HG03378 (cell line): ENCODE measurements around the gene SLC41A2.
"Not testable (repeated sequence)": the region's sequence is repeated elsewhere in the genome, so short reads cannot be mapped to it uniquely, and the experiment has no call there.

ENCODE experiments used
- ATAC-seq: cut with Tn5 transposase; IDR thresholded peaks from one replicate; pipeline ENCODE4 v1.9.1; 2021; ENCODE audit warnings: mild to moderate bottlenecking, moderate library complexity; ENCODE audit not compliant: unreplicated experiment

SLC41A2 gene, protein sequence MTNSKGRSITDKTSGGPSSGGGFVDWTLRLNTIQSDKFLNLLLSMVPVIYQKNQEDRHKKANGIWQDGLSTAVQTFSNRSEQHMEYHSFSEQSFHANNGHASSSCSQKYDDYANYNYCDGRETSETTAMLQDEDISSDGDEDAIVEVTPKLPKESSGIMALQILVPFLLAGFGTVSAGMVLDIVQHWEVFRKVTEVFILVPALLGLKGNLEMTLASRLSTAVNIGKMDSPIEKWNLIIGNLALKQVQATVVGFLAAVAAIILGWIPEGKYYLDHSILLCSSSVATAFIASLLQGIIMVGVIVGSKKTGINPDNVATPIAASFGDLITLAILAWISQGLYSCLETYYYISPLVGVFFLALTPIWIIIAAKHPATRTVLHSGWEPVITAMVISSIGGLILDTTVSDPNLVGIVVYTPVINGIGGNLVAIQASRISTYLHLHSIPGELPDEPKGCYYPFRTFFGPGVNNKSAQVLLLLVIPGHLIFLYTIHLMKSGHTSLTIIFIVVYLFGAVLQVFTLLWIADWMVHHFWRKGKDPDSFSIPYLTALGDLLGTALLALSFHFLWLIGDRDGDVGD

DNA sequence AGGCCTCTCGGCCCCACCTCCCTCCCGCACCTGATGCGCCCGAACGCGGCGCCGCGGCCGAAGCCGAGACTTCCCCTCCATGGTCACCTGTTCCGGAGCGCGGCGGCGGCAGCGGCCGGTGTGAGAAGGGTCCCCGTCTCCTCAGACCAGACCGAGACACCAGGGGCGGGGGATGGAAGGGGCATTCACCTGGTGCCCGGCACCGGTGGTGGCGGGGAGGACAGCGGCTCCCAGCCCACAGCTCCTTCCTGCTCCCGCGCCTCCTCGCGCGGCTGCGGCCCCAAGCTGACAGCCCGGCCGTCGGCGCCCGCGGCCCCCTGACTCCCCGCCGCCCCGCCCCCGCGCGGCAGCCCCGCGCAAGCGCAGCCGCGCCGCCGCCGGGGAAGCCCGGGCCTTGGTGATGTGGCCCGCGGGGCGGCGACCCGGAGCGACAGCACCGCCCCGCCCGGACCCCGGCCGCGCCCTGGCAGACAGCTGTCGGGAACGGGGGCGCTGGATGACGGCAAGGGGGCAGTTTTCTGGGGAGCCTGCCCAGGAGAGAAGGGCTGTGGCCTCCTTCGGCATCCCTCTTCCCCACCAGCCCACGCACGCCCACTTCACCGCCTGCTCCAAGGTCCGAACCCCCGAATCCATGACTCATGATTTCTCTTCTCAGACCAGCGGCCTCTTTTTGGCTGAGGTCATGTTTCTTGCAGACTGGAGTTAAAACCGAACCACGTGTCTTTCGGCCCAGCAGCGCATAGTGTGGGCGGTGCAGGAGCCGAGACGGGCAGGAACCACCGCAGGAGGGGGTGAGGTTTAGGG lies at the start of gene SLC41A2:
SLC41A2 (minus strand) TSS at position 290 of the 804 bp plus-strand sequence. CDS start 29,763 bp downstream, outside the sequence.
- ATAC-seq, result peak; percentile 71

DNA sequence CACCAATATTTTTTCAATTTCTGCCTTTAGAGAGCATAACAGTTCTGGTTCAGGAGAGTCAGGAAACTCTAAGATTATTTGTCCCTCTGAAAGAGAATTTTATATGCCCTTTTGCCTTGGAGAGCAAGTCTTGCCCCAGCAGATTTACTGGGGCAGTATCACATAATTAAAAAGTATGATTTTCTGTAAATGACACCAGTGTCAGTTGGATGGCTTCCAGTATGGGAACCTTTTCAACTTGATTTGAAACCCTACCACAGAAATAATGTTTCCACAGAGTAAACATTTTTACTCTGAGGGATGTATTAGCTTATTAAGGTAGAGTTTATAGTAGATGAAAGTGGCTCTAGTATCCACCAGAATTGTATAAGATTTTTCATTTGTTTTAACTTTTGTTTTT lies 43.4 kb upstream of the SLC41A2 start:
- no peak for ATAC-seq

DNA sequence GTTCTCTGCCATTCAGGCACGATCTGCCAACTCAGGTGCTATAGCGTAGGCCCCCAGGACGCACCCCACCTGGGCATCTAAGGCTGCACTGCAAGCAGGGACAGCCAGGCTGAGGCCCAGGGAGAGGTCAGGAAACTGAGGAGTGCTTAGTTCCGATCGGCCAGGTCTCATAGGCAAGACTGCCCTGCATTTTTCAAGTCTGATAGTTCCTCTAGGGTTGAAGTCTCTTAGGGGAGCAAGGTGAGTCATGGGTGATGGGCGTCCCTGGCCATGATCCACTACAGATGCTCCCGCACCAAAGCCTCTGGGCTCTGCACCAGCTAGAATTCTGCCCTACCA lies 41.2 kb upstream of the SLC41A2 start:
- no peak for ATAC-seq

DNA sequence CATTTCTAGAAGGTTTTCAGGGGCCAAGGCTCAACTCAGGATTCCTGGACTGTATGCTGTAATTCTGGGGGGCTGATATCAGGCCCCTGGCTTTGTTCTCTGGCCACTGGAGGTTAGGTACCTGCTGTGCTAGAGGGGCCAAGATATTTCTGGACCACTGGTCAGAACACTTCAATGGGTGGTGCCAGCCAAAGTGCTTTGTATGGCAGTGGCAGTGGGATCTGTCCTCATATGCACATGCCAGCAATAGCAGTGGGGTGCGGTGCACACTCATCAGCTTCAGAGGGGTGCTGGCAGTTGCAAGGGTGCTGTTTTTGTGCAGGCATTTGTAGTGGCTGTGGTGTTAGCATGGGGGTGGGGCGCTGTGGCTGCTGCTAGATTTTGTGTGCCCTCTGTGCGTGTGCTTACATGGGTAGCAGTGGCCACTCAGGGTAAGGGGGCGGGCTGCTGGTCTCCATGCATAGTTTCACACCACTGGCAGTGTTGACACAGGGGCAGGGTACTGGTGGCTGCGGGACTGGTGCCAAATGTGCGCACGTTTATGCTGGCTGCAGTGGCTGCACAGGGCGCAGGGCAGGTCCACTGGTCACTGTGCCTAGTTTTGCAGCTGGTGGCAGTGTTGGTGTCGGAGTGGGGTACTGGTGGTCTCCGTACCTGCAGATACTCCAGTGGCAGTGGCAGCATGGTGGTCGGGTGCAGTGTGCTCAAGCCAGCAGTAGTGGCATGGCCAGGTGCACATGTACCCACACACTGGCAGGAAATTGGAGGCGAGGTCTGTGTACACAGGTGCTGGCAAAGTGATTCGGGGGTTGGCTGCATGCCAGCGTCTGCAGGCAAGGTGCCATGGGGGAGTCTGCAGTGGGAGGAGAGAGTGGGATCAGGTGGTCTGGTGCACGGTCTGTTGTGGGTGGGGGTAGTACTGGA lies 40.6 kb upstream of the SLC41A2 start:
- ATAC-seq, result no peak

DNA sequence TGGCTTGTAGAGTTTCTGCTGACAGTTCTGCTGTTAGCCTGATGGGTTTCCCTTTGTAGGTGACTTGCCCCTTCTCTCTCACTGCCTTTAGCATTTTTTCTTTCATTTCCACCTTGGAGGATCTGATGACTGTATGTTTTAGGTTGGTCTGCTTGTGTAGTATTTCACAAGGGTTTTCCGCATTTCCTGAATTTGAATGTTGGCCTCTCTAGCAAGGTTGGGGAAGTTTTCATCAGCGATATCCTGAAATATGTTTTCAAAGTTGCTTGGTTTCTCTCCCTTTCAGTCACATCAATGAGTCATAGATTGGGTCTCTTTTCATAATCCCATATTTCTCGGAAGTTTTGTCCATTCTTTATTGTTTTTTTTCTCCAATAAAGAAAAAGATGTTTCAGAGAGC lies 39.5 kb upstream of the SLC41A2 start:
- ATAC-seq, result no peak

DNA sequence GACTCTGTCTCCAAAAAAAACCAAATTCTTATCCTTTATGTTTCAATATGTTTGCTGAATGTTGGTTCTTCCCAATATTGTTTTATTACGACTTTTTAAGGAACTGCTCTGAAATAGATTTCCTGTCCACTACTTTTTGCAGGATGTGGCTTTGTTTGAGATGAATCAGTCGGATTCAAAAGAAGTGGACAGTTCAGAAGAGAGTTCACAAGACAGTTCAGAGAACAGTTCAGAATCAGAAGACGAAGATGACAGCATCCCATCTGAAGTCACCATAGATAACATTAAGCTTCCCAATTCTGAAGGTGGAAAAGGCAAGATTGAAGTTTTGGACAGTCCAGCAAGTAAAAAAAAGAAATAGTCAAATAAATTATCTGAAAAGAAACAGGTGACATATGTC lies 36.2 kb upstream of the SLC41A2 start:
- ATAC-seq, result no peak

DNA sequence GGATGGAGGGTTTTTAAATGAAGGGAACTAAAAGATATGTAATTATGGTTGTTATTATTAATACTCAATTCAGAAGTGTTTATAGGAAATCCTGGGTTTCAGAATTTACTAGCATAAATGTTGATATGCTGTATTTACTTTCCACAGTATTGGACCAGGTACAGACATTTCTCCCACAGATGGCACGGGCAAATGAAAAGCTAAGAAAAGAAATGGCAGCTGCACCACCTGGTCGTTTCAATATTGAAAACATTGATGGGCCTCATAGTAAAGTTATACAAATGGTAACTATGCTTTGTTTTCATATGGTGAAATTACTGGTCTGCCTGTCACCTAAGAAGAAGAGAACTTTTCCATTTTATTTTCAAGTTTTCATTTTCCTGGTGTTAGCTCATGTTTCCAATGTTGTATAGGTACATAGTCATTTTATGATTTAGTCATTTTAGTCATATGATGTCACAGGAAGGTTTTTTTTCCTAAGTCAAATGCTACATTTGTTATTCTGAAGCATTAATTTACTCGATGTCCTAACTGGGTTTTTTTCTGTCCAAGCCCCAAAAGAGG lies 33.6 kb upstream of the SLC41A2 start:
- ATAC-seq, result no peak

DNA sequence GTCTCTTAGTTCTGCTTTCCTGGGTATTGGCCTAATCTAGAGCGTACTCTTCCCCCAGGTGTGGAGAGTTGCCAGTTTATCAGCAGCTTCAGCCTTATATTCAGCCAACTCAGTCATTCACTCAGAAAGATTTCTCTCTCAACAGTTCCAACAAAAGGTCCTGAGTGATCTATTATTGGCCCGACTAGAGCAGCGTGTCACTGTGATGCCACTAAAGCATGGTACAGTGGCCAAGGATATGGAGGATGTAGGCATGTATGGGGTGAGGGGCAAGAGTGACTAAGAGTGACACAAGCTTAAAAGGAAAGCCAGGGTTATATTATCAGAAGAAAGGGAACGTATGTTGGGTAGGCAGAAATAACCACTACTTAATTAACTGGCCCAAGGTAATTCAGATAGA lies 32.9 kb upstream of the SLC41A2 start:
- no peak for ATAC-seq

DNA sequence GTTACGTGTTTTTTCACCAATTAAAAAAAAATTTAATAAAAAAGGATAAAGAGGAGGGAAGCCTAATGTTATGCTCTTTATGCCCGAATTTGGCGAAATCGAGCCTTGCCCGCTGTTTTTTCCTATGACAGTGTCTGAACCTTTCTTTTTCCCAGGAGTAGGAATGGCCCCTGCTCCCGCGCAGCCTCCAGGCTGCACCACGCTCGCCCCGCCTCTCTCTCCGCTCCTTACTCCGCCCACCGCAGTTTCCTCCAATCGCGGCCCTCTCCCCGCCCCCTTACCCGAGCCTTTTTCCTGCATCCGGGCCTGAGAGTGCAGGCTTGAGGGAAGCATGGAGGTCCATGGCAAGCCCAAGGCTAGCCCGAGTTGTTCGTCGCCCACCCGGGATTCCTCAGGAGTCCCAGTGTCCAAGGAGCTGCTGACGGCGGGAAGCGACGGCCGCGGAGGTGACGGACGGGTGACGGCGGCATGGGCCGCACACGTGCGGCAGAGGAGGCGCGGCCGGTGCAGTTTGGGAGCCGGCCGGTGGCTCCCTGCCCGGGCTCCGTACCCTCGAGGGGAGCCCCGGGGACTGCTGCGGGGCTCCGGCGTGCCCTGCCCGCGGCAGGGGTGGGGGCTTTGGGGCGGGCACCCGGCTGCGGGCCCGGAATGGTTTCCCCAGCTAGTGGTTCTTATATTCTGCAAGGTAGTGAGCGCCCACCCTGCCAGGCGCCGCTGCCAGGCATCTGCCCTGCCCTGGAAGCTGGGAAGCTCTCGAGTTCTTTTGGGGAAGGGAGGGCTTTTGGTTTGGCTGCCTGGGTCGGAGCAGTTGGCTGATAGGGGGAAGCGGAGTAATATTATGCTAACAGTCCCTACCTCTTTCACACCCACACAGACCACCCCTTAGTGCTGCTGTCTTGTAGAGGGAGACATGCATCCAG lies 28.2 kb upstream of the SLC41A2 start, which contains the start of gene NOPCHAP1:
NOPCHAP1 (plus strand) TSS at position 295 of the 920 bp plus-strand sequence; CDS start at position 332, 37 bp downstream.
- peak; percentile 87 for ATAC-seq

DNA sequence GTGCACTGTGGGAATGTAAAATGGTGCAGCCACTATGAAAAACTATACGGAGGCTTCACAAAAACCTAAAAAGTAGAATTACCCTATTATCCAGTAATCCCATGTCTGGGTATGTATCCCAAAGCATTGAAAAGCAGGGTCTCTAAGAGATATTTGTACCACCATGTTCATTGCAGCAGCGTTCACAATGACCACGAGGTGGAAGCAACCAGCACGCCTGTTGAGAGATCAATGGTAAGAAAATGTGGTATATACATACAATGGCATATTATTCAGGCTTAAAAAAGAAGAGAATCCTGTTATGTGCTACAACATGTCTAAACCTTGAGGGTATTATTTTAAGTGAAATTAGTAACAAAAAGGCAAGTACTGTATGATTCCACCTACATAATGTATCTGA lies 27.1 kb upstream of the SLC41A2 start:
- no peak for ATAC-seq

DNA sequence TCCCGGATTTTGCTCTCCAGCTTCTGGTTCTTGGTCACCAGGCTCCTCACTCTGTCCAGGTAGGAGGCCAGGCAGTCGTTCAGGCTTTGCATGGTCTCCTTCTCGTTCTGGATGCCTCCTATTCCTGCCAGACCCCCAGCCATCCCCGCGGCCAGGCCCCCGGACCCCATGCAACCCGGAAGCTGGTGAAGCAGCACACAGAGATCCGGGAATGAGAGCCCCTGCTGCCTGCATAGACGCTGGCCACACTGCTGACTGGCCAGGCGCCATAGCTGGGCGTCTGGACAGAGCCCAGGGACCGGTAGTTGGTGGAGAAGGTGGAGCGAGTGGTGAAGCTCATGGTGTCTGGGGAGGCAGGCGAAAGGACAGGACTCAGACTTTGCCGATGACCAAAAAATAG lies 19.6 kb upstream of the SLC41A2 start:
- not testable (repeated sequence) for ATAC-seq

DNA sequence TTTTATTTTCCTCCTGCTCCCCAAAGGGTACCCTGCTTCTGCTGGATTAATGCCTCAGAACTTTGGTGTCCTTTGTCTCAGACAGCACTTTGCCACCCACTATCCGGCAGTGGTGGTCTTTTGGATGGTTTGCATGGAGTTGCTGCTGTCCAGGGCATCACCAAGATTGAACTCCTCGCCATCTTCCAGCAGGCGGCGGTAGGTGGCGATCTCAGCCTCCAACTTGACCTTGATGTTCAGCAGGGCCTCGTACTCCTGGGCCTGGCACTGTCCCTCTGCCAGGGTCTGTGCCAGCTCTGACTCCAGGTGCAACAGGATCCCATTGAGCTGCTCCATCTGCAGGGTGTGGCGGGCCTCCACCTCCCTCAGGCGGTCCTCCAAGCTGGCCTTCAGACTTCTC lies 18.6 kb upstream of the SLC41A2 start:
- ATAC-seq, result no peak

DNA sequence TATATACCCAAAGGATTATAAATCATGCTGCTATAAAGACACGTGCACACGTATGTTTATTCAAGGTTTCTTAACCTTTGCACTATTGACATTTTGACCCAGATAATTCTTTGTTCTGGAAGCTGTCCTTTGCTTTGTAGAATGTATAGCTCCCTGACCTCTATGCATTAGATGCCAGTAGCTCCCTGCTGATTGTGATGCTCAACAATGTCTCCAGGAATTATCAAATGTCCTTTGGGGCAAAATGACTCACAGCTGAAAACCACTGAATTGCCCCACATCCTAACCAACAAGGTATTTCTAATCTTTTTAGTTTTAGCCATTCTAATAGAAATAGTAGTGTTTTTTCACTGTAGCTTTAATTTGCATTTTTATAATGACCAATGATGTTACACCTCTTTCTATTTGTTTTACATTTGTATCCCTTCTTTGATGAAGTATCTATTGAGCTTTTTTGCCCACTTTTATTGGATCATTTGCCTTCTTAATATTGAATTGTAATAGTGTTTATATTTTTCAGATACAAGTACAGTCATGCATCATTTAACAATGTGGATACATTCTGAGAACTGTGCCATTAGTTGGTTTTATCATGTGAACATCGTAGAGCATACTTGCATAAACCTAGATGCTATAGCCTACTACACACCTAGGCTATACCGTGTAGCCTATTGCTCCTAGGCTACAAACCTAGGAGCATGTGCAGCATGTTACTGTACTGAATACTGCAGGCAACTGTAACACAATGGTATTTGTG lies 17.7 kb upstream of the SLC41A2 start:
- no peak for ATAC-seq

DNA sequence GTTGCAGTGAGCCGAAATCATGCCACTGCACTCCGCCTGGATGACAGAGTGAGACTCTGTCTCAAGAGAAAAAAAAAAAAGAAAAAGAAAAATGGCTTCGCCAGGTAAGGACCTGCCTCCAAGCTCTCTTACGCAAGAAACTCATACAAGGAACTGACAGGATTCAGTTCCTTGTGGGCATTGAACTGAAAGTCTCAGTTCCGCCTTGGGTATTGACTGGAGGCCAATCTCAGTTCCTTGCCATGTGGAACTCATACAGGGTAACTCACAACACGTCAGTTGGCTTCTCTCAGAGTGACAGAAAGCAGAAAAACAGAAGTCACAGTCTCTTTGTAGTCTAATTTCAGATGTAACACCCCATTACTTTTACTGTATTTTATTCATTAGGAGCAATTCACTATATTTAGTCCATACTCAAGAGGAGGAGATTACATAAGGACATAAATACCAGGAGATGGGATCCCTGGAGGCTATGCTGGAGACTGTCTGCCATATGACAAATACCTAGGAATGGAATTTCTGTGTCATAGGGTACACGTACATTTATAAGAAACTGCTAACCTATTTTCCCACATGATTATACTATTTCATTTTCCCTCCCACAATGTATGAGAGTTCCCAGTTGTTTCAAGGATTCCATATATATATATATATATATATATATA lies 16.7 kb upstream of the SLC41A2 start:
- ATAC-seq, result peak; percentile 99

DNA sequence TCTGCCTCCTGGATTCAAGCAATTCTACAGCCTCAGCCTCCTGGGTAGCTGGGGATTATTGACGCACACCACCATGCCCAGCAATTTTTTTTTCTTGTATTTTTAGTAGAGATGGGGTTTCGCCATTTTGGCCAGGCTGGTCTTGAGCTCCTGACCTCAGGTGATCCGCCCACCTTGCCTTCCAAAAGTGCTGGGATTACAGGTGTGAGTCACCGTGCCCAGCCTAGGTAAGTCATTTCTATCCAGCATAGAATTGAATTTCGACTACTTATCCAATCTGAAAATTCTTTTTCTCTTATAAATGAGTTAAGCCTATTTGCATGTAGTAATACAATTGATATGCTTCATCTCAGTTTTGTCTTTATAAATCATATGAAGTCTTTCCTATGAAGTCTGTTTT lies 15.2 kb upstream of the SLC41A2 start:
- no peak for ATAC-seq

DNA sequence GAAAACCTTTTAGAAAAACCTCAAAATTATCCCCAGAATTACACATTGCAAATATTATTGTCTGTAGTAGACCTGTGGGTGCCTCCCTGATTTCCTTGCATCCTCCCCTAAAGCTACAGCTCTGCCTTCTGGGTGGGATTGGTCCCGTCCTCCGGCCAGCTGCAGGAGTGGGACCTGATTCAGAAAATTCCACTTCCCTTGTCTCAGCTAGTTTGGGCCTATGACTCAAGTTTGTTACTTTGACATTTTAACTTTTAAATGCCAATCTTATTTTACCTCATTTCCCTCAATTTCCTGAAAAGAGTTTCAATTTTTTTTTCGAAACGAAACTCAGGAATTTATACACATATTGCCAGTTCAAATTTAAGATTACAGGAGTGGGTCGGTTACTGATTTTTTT lies 13.2 kb upstream of the SLC41A2 start:
- no peak for ATAC-seq

DNA sequence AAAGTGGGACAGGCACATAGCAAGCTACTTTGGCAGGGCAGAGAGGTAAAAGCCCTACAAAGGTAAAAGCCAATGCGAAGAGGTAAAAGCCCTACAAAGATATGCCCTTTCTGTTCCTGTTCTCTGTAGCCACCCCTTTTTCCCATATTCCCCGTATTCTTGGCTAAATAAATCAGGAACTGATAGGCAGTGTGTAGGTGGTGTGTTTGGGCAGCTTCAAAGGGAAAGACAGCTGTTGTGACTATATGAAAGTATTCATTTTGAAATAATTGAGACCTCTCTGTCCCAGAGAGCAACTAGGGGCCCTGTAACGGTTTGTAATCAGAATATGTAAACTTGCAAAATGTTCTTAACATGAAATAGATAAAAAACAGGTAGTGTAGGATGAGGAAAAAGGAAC lies 11.3 kb upstream of the SLC41A2 start:
- ATAC-seq, result no peak

DNA sequence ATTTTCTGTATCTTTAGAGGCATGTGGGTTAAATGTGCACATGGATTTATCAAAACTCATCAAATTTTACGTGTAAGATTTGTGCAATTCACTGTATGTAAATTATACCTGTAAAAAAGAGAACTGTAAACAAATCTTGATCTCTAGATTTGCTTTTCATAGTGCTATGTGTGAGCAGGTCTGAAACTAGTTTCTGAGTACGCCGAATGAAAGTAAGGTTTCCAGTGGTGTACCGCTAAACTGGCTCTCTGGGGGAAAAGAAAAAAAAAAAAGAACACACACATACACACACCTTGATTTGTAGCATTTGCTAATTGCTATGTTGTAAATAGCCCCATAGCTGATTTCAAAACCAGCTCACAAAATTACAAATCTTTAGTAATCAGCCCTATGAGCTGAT lies 8.6 kb upstream of the SLC41A2 start:
- peak; percentile 83 for ATAC-seq
